GM19025 (cell line): ENCODE measurements around the gene NXPE4.
"Not testable (repeated sequence)": the region's sequence is repeated elsewhere in the genome, so short reads cannot be mapped to it uniquely, and the experiment has no call there.

ENCODE experiments used
- ATAC-seq: cut with Tn5 transposase; IDR thresholded peaks from one replicate; pipeline ENCODE4 v1.9.1; 2021; ENCODE audit warnings: mild to moderate bottlenecking, low read depth, moderate library complexity; ENCODE audit not compliant: unreplicated experiment

The NXPE4 gene

DNA sequence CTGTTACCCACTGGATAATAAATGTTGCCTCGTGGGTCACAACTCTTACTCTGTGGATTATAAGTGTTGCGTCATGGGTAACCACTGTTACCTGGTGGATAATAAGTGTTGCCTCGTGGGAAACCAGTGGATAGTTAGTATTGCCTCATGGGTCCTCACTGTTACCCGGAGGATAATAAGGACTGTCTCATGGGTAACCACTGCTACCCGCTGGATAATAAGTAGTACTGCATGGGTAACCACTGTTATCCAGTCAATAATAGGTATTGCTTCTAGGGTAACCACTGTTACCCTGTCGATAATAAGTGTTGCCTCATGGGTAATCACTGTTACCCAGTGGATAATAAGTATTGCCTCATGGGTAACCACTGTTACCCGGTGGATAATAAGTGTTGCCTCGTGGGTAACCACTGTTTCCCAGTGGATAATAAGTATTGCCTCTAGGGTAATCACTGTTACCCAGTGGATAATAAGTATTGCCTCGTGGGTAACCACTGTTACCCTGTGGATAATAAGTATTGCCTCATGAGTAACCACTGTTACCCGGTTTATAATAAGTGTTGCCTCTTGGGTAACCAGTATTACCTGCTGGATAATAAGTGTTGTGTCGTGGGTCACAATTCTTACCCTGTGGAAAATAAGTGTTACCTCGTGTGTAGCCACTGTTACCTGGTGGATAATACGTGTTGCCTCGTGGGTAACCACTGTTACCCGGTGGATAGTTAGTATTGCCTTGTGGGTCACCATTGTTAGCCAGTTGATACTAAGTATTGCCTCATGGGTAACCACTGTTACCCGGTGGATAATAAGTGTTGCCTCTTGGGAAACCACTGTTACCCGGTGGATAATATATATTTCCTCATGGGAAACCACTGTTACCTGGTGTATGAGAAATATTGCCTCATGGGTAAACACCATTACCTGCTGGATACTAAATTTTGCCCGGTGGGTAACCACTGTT, 15.7 kb upstream of the NXPE4 start:
- no peak for ATAC-seq

DNA sequence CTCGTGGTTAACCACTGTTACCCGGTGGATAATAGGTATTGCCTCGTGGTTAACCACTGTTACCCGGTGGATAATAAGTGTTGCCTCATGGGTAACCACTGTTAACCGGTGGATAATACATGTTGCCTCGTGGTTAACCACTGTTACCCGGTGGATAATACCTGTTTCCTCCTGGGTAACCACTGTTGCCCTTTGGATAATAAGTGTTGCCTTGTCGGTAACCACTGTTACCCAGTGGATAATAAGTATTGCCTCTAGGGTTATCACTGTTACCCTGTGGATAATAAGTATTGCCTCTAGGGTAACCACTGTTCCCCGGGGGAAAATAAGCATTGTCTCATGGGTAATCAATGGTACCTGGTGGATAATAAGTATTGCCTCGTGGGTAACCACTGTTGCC, 15.0 kb upstream of the NXPE4 start:
- no peak for ATAC-seq

DNA sequence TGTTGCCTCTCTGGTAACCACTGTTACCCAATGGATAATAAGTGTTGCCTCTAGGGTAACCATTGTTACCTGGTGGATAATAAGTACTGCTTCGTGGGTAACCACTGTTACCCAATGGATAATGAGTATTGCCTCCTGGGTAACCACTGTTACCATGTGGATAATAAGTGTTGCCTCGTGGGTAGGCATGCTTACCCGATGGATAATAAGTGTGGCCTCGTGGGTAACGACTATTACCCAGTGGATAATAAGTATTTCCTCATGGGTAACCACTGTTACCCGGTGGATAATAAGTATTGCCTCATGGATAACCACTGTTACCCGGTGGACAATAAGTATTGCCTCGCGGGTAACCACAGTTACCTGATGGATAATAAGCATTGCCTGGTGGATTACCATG, 13.8 kb upstream of the NXPE4 start:
- ATAC-seq, result no peak

DNA sequence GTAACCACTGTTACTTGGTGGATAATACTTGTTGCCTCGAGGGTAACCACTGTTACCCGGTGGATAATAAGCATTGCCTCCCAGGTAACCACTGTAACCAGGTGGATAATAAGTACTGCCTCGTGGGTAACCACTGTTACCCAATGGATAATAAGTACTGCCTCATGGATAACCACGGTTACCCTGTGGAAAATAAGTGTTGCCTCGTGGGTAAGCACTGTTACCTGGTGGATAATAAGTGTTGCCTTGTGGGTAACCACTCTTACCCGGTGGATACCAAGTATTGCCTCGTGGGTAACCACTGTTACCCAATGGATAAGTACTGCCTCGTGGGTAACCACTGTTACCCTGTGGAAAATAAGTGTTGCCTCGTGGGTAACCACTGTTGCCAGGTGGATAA, 13.0 kb upstream of the NXPE4 start:
- ATAC-seq, result not testable (repeated sequence)

DNA sequence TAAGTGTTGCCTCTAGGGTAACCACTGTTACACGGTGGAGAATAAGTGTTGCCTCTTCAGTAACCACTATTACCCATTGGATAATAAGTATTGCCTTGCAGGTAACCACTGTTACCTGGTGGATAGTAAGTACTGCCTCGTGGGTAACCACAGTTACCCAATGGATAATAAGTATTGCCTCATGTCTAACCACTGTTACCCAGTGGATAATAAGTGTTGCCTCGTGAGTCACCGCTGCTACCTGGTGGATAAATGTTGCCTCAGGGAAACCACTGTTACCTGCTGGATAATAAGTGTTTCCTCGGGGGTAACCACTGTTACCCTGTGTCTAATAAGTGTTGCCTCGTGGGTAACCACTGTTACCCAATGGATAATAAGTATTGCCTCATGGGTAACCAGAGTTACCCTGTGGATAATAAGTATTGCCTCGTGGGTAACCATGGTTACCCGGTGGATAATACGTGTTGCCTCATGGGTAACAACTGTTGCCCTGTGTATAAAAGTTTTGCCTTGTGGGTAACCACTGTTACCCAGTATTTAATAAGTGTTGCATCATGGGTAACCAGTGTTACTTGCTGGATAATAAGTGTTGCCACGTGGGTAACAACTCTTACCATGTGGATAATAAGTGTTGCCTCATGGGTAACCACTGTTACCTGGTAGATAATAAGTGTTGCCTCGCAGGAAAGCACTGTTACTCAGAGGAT, 12.3 kb upstream of the NXPE4 start:
- no peak for ATAC-seq

DNA sequence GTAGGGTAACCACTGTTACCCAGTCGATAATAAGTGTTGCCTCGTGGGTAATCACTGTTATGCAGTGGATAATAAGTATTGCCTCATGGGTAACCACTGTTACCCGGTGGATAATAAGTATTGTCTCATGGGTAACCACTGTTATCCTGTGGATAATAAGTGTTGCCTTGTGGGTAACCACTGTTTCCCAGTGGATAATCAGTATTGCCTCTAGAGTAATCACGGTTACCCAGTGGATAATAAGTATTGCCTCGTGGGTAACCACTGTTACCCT, 11.2 kb upstream of the NXPE4 start:
- not testable (repeated sequence) for ATAC-seq

DNA sequence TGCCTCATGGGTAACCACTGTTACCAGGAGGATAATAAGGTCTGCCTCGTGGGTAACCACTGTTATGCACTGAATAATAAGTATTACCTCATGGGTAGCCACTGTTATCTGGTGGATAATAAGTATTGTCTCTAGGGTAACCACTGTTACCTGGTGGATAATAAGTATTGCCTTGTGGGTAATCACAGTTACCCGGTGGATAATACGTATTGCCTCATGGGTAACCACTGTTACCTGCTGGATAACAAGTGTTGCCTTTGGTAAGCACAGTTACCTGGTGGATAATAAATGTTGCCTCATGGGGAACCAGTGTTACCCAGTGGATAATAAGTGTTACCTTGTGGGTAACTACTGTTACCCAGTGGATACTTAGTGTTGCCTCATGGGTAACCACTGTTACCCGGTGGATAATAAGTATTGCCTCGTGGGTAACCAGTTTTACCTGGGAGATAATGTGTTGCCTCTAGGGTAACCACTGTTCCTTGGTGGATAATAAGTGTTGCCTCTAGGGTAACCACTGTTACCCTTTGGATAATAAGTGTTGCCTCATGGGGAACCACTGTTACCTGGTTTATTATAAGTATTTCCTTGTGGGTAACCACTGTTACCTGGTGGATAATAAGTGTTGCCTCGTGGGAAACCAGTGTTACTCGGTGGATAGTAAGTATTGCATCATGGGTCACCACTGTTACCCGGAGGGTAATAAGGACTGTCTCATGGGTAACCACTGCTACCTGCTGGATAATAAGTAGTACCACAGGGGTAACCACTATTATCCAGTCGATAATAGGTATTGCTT, 10.6 kb upstream of the NXPE4 start:
- no peak for ATAC-seq

DNA sequence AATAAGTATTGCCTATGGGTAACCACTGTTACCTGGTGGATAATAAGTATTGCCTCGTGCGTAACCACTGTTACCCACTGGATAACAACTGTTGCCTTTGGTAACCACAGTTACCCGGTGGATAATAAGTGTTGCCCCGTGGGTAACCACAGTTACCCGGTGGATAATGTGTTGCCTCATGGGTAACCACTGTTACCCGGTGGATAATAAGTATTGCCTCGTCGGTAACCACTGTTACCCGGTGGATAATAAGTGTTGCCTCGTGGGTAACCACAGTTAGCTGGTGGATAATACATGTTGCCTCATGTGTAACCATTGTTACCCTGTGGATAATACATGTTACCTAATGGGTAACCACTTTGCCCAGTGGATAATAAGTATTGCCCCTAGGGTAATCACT, 9.8 kb upstream of the NXPE4 start:
- no peak for ATAC-seq

DNA sequence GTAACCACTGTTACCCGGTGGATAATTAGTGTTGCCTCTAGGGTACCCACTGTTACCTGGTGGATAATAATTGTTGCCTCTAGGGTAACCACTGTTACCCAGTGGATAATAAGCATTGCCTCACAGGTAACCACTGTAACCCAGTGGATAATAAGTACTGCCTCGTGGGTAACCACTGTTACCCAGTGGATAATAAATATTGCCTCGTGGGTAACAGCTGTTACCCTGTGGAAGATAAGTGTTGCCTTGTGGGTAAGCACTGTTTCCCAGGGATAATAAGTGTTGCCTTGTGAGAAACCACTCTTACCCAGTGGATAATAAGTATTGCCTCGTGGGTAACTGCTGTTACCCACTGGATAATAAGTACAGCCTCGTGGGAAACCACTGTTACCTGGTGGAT, 9.3 kb upstream of the NXPE4 start:
- ATAC-seq, result no peak

DNA sequence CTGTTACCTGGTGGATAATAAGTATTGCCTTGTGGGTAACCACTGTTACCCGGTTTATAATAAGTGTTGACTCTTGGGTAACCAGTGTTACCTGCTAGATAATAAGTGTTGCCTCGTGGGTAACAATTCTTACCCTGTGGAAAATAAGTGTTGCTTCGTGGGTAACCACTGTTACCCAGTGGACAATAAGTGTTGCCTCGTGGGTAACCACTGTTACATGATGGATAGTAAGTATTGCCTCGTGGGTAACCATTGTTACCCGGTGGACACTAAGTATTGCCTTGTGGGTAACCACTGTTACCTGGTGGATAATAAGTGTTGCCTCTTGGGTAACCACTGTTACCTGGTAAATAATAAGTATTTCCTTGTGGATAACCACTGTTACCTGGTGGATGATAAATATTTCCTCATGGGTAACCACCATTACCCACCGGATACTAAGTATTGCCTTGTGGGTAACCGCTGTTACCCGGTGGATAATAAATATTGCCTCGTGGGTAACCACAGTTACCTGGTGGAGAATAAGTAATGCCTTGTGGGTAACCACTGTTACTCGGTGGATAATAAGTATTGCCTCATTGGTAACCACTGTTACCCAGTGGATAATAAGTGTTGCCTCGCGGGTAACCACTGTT, 8.7 kb upstream of the NXPE4 start:
- no peak for ATAC-seq

DNA sequence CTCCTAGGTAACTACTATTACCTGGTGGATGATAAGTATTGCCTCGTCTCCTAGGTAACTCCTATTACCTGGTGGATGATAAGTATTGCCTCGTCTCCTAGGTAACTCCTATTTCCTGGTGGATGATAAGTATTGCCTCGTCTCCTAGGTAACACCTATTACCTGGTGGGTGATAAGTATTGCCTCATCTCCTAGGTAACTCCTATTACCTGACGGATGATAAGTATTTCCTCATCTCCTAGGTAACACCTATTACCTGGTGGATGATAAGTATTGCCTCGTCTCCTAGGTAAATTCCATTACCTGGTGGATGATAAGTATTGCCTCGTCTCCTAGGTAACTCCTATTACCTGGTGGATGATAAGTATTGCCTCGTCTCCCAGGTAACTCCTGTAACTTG, 7.6 kb upstream of the NXPE4 start:
- ATAC-seq, result not testable (repeated sequence)

DNA sequence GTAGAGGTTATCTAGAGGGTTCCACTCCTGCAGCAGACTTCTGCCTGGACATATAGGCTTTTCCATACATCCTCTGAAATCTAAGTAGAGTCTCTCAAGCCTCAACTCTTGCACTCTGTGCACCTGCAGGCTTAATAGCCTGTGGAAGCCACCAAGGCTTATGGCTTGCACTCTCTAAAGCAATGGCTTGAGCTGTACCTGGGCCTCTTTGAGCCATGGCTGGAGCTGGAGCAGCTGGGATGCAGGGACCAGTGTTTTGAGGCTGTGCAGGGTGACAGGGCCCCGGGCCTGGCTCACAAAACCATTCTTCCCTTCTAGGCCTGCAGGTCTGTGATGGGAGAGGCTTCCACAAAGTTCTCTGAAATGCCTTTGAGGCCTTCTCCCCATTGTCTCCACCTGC, 2.9 kb upstream of the NXPE4 start:
- no peak for ATAC-seq

DNA sequence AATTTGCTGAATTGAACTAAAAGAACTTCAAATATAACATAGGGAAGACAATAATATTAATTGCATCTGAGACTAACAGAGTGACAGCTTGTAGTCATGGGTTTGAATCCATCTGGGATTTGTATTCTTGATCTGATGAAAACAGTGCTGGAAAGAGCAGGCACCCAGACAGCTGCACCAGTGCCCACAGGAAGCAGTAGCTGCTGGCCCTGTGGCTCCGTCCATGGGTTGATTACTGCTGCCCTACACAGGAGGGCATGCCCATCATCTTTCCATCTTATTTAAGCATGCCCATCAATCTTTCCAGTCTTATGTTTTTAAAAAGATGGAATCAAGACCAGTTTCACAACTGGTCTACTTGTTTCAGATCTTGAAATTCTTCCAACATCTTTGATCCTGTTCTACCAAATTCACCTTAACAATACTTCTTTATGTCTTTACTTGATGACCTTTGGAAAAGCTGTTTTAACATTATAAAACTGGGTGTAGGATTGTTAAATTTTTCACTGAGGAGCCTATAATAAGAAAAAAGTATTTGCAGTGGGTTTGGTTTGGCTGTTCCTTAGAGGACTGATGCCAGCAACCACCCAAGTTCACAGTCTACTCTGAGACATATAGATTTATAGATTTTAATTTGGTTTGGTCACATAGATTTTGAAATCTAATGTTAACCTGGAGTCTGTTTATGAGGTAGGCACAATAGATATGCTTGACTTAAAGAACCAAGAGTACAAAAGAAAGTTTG, 761 bp upstream of the NXPE4 start:
- no peak for ATAC-seq

DNA sequence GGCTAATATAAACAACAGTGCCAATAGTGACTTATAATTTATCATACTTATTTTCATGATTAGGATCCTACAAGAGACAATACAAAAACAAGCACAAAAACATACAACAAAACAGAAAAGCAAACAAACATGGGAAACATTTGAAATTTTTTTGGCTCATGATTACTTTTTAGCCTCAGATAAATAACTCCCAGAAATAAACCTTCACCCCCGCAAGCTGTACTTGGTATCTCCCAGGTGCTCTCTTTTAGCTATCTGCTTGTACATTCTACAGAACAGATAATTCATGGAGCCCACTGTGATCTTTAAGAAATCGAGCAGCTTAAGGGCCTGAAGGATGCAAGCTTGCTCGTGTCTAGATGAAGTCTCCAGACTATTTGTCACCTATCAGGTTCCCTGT, 883 bp downstream of the NXPE4 start:
- ATAC-seq, result no peak

DNA sequence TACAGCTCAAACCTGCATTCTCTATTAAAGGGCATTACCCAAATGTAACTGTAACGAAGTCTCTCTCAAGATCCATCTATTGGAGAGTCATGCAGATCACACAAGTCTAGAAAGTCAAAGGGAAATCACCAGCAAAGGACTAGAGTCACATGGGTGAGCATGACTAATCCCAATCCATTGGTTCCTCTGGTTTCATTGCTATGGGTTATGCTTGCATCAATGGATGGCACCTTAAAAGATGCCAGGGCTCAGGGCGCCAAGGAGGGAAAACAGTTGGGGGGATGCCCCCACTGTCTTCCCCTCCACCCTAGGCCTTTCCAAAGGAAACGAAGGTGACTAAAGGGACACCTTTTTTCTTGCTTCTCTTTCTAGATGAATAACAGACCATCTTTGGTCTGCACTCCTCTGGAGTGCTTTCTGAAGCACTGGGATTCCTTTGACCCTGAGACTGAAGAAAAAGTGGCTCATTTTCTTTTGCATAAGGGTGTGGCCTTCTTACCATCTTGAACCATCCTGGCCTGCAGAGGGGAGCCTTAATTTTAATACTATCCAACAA, 8.1 kb downstream of the NXPE4 start:
- ATAC-seq, result no peak

DNA sequence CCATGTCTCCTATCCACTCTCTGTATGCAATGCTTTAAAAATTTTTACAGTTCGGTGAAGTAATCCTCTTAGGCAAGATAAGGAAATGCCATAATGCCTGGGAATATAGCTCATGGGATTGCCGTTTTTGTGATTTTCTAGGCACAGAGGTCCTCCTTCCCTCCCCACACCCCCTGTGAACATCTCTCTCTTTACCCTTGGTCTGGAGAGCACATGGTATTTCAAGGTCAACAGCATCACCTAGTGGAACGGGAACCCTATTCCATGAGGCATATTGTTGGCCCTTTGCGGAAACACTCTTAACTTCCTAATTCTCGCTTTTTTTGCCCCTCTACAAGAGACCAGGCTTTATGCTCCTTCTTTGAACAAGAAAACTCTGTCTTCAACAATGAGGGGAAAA, 8.8 kb downstream of the NXPE4 start:
- no peak for ATAC-seq

DNA sequence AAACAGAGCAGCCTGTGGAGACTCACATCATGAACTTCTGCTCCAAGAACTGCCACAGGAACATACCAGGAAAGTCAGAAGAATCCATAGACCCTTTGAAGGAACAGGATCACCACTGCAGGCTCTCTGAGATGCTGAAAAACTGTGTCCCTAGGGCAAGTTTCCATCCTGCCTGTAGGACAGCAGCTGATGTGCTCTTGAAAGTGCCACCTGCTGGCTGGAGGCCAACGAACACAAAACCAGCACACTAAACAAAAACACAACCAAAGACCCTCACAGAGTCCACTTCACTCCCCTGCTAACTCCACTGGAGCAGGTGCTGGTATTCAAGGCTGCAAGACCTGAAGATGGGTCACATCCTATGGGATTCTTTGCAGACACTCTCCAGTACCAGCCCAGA, 23.9 kb downstream of the NXPE4 start:
- no peak for ATAC-seq

DNA sequence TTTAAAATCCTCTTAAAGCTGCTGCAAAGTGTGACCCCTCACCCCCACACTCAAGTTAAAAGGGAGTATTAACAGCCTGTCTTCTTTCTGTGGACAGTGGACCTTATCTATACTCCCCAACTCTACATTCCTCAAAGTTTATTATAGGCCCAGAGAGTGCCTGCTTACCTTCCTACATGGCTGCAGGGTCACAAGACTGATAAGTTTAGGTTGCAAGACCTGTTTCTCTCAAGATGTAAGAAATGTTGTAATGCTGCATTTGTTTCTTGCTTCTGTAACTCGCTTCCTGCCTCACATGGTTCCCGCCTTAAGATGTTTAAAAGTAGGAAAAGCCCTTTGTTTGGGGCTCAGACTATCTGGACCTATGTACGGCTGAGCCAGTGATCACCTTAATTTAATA, 25.8 kb downstream of the NXPE4 start:
- no peak for ATAC-seq

DNA sequence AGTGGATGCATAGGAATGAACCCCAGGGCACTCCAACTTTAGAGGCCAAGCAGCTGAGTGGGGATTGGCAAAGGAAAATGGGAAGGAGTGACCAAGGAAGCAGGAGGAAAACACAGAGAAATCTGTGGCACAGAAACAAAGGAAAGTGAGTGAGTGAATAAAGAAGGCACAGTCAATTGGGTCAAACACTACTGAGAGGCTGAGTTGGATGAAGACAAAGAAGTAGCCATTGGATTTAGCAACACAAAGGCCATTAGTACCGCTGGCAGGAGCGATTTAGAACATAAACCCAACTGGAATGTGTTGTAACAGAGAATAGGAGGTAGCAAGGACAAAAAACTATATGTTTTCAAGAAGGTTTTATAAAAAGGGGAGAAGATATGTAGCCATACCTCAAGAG, 29.3 kb downstream of the NXPE4 start:
- no peak for ATAC-seq

DNA sequence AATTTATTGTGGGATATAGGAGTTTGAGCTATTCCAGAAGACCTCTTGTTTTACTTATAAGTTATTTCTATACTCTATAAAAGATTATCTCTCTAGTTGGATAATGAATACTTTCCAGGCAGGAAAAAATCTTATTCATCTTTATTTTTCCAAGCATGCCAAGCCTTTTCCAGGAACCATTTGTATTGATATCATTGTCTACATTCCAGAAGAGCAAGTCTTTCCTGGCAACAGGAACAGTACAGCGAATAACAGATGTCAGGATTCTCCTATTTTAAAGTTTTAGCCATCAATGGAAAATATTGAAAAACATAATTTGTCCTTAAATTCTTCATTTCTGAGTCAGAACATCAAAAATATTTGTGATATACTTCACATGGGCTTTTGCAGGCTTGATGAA, 30.8 kb downstream of the NXPE4 start:
- no peak for ATAC-seq
